Prostate gland (tissue), 2 donors: ENCODE results near the gene MARCHF11. TPM values are rescaled to one million over a fixed set of nuclear protein-coding genes. Genes with fewer than 3 reads are reported as not detected.

ENCODE experiments used
- DNase-seq: peaks from one replicate; pipeline ENCODE4 v3.0.0-alpha.2; 2019; ENCODE audit warnings: low spot score
- H3K27ac ChIP-seq, 2 donors: fragments of 200-600 bp; sonication (generic); 2 replicates each; pipeline ENCODE4 v1.5.1; 2017 to 2019
- H3K27me3 ChIP-seq: fragments of 200-600 bp; sonication (generic); replicated peaks from 2 replicates; pipeline ENCODE4 v1.5.1; 2019; ENCODE audit not compliant: insufficient read depth
- H3K36me3 ChIP-seq, 2 donors: fragments of 200-600 bp; sonication (generic); 1 replicate in 1 of 2; 2 replicates in 1 of 2; pipeline versions ENCODE4 v1.5.1 to v1.8.1; 2017 to 2019
- H3K4me1 ChIP-seq: fragments of 200-600 bp; sonication (generic); replicated peaks from 2 replicates; pipeline ENCODE4 v1.5.1; 2019
- H3K4me3 ChIP-seq, 2 donors: fragments of 200-600 bp; sonication (generic); 2 replicates each; pipeline ENCODE4 v1.5.1; 2017 to 2019
- H3K9me3 ChIP-seq: fragments of 200-600 bp; sonication (generic); 2 replicates; pipeline ENCODE4 v1.5.1; 2017
- POLR2A ChIP-seq: fragments of 450-650 bp; IDR thresholded peaks from one replicate; pipeline ENCODE4 v1.6.1; 2016; ENCODE audit warnings: antibody characterized with exemption, mild to moderate bottlenecking
- POLR2AphosphoS5 ChIP-seq: sonication (generic); formaldehyde crosslinking; IDR thresholded peaks from one replicate; pipeline ENCODE4 v1.6.1; 2017; ENCODE audit warnings: antibody characterized with exemption
- WGBS: methylation state at CpG from one replicate; pipeline ENCODE4 v1.1.5; 2018; 5-methylcytosine and 5-hydroxymethylcytosine counted together
- intact Hi-C: fragments of 100-400 bp; cut with DNase I; formaldehyde crosslinking; loops from one replicate; pipeline ENCODE4 v1.14.2; 2022
- total RNA-seq, 2 donors: library from RNA; depleted of rRNA; stranded (reverse); fragments of >200 nt; gene quantifications; one replicate each; pipeline ENCODE4 v1.1.0, GENCODE V29; 2016
- TF ChIP-seq, protein P1 (sequence below), 4 experiments: fragments of 200-600 bp in 2 of 4; fragments of 450-650 bp in 2 of 4; sonication (generic) in 2 of 4; IDR thresholded peaks; 1 replicate in 3 of 4; 2 replicates in 1 of 4; pipeline ENCODE4 v1.5.1; 2016 to 2019; ENCODE audit warnings: antibody characterized with exemption in 4 of 4, mild to moderate bottlenecking in 2 of 4, moderate library complexity in 2 of 4

The MARCHF11 gene
- total RNA-seq, 2 donors from 2014 or later: 8.9 TPM; not detected in 1

DNA sequence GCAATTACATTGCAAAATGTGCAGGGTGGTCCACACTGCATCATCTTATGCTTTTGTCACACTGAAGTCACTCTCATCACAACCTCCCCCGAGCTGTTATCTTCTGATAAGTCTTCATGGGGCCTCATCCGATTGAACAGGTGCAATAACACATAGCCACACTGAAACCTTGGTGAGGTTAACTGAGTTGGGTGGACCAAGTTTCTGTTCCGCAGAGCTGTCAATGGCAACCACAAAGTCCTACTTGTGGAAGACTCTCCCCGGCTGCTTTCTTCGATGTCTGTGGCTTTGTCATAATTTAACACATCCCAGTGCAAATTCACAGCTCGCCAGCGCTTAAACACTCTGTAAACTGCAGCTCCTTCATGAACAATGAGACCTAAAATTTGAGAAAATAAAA lies 112.2 kb downstream of the MARCHF11 start:
- H3K4me3 ChIP-seq: no peak overlapping the region
- no peaks in the 10 kb centered on the region for H3K9me3 ChIP-seq
- WGBS: 90% methylated on average over 7 of the region's 7 CpGs
- no peak overlapping the region for H3K27ac ChIP-seq
- intact Hi-C loops: no loop called here
- no peaks in the 10 kb centered on the region for H3K27me3 ChIP-seq
- H3K4me1 ChIP-seq: no peaks in the 10 kb centered on the region
- H3K36me3 ChIP-seq: no peaks in the 10 kb centered on the region
- no peak for DNase-seq
- TF ChIP-seq, protein P1, sequence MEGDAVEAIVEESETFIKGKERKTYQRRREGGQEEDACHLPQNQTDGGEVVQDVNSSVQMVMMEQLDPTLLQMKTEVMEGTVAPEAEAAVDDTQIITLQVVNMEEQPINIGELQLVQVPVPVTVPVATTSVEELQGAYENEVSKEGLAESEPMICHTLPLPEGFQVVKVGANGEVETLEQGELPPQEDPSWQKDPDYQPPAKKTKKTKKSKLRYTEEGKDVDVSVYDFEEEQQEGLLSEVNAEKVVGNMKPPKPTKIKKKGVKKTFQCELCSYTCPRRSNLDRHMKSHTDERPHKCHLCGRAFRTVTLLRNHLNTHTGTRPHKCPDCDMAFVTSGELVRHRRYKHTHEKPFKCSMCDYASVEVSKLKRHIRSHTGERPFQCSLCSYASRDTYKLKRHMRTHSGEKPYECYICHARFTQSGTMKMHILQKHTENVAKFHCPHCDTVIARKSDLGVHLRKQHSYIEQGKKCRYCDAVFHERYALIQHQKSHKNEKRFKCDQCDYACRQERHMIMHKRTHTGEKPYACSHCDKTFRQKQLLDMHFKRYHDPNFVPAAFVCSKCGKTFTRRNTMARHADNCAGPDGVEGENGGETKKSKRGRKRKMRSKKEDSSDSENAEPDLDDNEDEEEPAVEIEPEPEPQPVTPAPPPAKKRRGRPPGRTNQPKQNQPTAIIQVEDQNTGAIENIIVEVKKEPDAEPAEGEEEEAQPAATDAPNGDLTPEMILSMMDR (IDR thresholded peaks at IDR 0.05): no peak
- TF ChIP-seq POLR2AphosphoS5 (no peak), POLR2A (no peak)

DNA sequence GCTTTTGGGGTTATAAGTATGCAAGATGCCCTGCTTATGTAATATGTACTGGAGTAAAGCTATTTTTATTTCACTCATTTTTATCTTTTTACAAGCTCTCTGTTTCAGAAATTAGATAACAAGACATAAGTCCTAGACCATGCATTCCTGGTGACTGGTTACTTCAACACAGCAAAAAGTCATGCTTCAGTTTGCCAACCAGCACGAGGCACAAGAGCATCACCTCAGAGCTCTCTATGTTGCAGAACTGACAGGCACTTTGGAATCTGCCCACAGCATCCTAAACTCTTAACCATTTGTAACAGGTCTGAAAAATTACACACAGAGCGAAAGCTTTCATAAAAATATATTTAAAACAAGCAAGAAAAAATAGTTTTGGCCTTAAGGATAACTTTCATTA lies 112.8 kb downstream of the MARCHF11 start:
- DNase-seq: no peak
- Histone ChIP-seq H3K9me3 (no peaks in the 10 kb centered on the region), H3K27ac (no peak overlapping the region), H3K4me1 (no peaks in the 10 kb centered on the region), H3K36me3 (no peaks in the 10 kb centered on the region), H3K27me3 (no peaks in the 10 kb centered on the region), H3K4me3 (no peak overlapping the region)
- TF ChIP-seq, protein P1 (IDR thresholded peaks at IDR 0.05): no peak
- TF ChIP-seq POLR2A (no peak), POLR2AphosphoS5 (no peak)
- intact Hi-C loops: no loop called here
- whole genome bisulfite sequencing: 63% methylated on average over 2 of the region's 2 CpGs

DNA sequence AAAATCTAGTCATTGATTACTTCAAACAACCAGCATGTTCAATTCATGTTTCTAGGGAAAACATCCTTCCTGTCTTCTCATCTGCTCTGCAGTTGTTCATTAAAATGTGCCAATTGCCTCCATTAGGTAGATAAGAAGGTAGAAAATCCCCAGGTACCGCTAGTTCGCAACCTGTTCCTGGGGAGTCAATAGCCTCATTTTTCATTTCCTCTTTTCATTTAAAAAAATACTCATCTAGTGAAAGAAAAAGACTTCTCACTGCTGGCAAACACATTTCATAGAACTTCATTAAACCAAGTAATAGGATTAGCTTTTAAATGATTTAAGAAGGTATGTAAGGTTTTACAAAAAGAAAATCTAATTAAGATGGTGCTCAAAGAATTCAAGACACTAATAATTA lies 113.3 kb downstream of the MARCHF11 start:
- intact Hi-C loops: no loop called here
- H3K27ac ChIP-seq: no peak overlapping the region
- no peak overlapping the region for H3K4me3 ChIP-seq
- H3K36me3 ChIP-seq: no peaks in the 10 kb centered on the region
- TF ChIP-seq POLR2A (no peak), POLR2AphosphoS5 (no peak)
- TF ChIP-seq, protein P1 (IDR thresholded peaks at IDR 0.05): no peak
- no peaks in the 10 kb centered on the region for H3K27me3 ChIP-seq
- DNase-seq: no peak
- H3K4me1 ChIP-seq: no peaks in the 10 kb centered on the region
- WGBS: 90% methylated on average over 2 of the region's 2 CpGs
- H3K9me3 ChIP-seq: no peaks in the 10 kb centered on the region

DNA sequence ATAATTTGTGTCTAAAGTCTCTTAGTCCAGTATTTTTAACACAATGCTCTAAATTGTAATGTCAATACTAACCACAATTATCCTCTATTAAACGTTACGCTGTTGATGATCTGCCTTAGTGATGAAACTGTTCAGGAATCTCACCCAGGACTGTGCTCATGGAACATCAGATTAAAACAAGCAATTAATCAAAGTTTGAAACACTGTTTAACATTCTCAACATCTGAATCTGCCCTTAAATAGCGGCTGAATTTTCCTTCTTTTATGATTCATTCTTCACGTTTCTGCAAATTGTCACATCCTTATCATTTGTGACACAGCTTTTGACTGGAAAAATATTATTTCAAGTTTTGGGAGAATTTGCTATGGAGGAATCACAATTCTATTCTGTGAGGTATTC lies 113.8 kb downstream of the MARCHF11 start:
- WGBS: 44% methylated on average over 4 of the region's 4 CpGs
- Histone ChIP-seq H3K9me3 (no peaks in the 10 kb centered on the region), H3K4me1 (no peaks in the 10 kb centered on the region), H3K36me3 (no peaks in the 10 kb centered on the region), H3K27ac (no peak overlapping the region), H3K27me3 (no peaks in the 10 kb centered on the region), H3K4me3 (no peak overlapping the region)
- DNase-seq: no peak
- no peak for TF ChIP-seq POLR2A
- TF ChIP-seq POLR2AphosphoS5: no peak
- TF ChIP-seq, protein P1 (IDR thresholded peaks at IDR 0.05): no peak
- intact Hi-C loops: no loop called here

DNA sequence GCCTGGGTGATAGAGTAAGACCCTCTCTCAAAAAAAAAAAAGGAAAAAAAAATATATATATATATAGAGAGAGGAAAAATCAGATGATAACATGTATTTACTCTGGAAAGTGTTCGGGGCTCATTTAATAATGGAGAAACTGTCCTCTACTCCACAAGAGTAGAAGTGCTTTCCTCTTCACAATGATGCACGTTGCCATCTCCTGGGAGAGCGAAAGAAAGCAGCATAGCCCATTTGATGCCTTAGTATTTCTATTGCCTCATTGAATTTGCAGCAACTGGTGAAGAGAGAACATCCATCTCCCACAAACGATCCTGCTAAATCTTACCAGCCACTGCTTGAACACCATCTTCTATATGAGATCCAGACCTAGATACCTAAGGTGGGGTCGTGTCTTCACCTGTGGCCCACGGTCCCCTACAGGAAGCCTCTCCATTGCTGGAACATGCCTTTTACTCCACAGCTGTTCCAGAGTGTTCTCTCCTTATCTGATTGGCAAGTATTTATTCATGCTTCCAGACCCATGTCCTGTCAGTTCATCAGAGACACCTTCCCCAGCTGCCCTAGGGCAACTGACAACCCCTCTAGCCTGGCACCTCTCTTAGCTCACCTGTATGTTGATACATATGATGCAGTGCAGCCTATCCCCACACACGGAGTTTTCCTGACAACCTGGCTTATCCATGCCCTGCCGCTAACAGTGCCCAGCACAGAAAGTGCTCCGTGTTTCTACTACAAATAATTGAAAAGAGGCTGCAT lies 115.3 kb downstream of the MARCHF11 start:
- intact Hi-C loops: no loop called here
- no peak for DNase-seq
- no peaks in the 10 kb centered on the region for H3K36me3 ChIP-seq
- WGBS: 53% methylated on average over 9 of the region's 9 CpGs
- H3K9me3 ChIP-seq: no peaks in the 10 kb centered on the region
- no peak overlapping the region for H3K4me3 ChIP-seq
- H3K27ac ChIP-seq: no peak overlapping the region
- TF ChIP-seq POLR2AphosphoS5 (no peak), POLR2A (no peak)
- TF ChIP-seq, protein P1 (IDR thresholded peaks at IDR 0.05): no peak
- peaks cover under 1% of the 10 kb centered on the region for H3K27me3 ChIP-seq
- no peaks in the 10 kb centered on the region for H3K4me1 ChIP-seq
